Posterior vena cava (tissue), 2 donors: ENCODE data around the gene USF1. TPM values are rescaled to one million over a fixed set of nuclear protein-coding genes. Genes with fewer than 3 reads are reported as not detected.

Experiments used
- DNase-seq: peaks from one replicate; pipeline ENCODE4 v3.0.0-alpha.2; 2020; ENCODE audit warnings: low spot score
- intact Hi-C, 2 donors: fragments of 100-400 bp; cut with DNase I; formaldehyde crosslinking; loops; one replicate each; pipeline versions ENCODE4 v1.14.1 to v1.14.2; 2022 to 2023
- long read RNA-seq, 2 donors: library from polyadenylated mRNA; unstranded; transcript quantifications; one replicate each; pipeline ENCODE4 v2.0.0, GENCODE V29; 2020 to 2021
- total RNA-seq, 2 donors: library from RNA; stranded (reverse); fragmentation: NEBNext Ultra II Directional; extraction: Animal tissue kit (Norgen Biotek cat#: 25700); gene quantifications; one replicate each; pipeline ENCODE4 v1.2.1, GENCODE V29; 2021
- donor health status: DM: yes; HTN: yes; CAD: no.
- donor health status: DM: yes; HTN: yes; CAD: no.

USF1 gene
- 10 to 100 TPM; 33.5 to 40.0 TPM for total RNA-seq
- long read RNA-seq, donor 1, partial matches to known transcripts, result 1 of 8 reads
- long read RNA-seq, donor 1, other reads (novel, unspliced or antisense), result 1 of 8 reads
- long read RNA-seq, donor 2, transcript USF1-203 (11 exons, 1,807 nt), result major isoform, 8 of 17 reads
- long read RNA-seq, donor 2, partial matches to known transcripts, result 2 of 17 reads
- long read RNA-seq, donor 2, other reads (novel, unspliced or antisense), result 5 of 17 reads

- intact Hi-C loops, result no loop called here
- peak; percentile 97 for DNase-seq
These were observed at the start of gene USF1 for GRCh38 chr1:161045736-161046604. Gene USF1, minus strand, starts transcription at chr1:161045977. Its CDS starts 2,702 bp downstream, at chr1:161043275.

GRCh38 chr1:161095230-161095629 lies 49.5 kb upstream of the USF1 start:
- no peak for DNase-seq
- intact Hi-C loops, result no loop called here

GRCh38 chr1:161094481-161094880 lies 48.7 kb upstream of the USF1 start:
- no peak for DNase-seq
- intact Hi-C loops, result no loop called here

GRCh38 chr1:161092621-161093028 lies 46.8 kb upstream of the USF1 start:
- DNase-seq, result no peak
- intact Hi-C loops, result no loop called here

GRCh38 chr1:161091796-161092507 lies 46.2 kb upstream of the USF1 start:
- intact Hi-C loops, result no loop called here

GRCh38 chr1:161091093-161091492 lies 45.3 kb upstream of the USF1 start:
- intact Hi-C loops, result no loop called here
- no peak for DNase-seq

More at GRCh38 chr1:161091796-161092507, 46.2 kb upstream of the USF1 start:
- no peak for DNase-seq

- intact Hi-C loops, result no loop called here
- DNase-seq, result no peak
These were observed 44.8 kb upstream of the USF1 start for GRCh38 chr1:161090617-161091016.

- no peak for DNase-seq
- intact Hi-C loops, result no loop called here
These were observed 44.2 kb upstream of the USF1 start for GRCh38 chr1:161089938-161090337.

- intact Hi-C loops, result no loop called here
- DNase-seq, result no peak
These were observed 43.6 kb upstream of the USF1 start, which contains the start of gene NECTIN4 for GRCh38 chr1:161089251-161089924. Gene NECTIN4, minus strand, starts transcription at chr1:161089558. Its CDS starts 262 bp downstream, at chr1:161089296.

- DNase-seq, result no peak
- intact Hi-C loops, result no loop called here
These were observed 42.9 kb upstream of the USF1 start for GRCh38 chr1:161088587-161089110.

GRCh38 chr1:161086457-161086856 lies 40.7 kb upstream of the USF1 start:
- intact Hi-C loops, result no loop called here
- no peak for DNase-seq

GRCh38 chr1:161085165-161085564 lies 39.4 kb upstream of the USF1 start:
- intact Hi-C loops, result no loop called here
- DNase-seq, result no peak

- intact Hi-C loops, result no loop called here
These were observed 38.8 kb upstream of the USF1 start for GRCh38 chr1:161084597-161084988.

GRCh38 chr1:161083748-161084596 lies 38.2 kb upstream of the USF1 start:
- no peak for DNase-seq
- intact Hi-C loops, result no loop called here

More at GRCh38 chr1:161084597-161084988, 38.8 kb upstream of the USF1 start:
- no peak for DNase-seq

- peak; percentile 95 for DNase-seq
- intact Hi-C loops, result no loop called here
These were observed 37.4 kb upstream of the USF1 start for GRCh38 chr1:161082996-161083747.

GRCh38 chr1:161082483-161082882 lies 36.7 kb upstream of the USF1 start:
- intact Hi-C loops, result no loop called here
- DNase-seq, result no peak

- intact Hi-C loops, result no loop called here
- DNase-seq, result no peak
These were observed 35.7 kb upstream of the USF1 start for GRCh38 chr1:161081519-161081918.
